ENCODE data around the gene CD200R1.

- no peak for TF ChIP-seq POLR2A (IDR thresholded peaks at IDR 0.05; ENCODE audit: borderline replicate concordance, extremely low read depth, insufficient read depth, insufficient read length)
- TF ChIP-seq CTCF (IDR thresholded peaks at IDR 0.05 in 2 of 3, conservative IDR thresholded peaks at IDR 0.05 in 1 of 3; ENCODE audit: borderline replicate concordance in 1 of 3, insufficient read depth in 1 of 3, low read depth in 2 of 3, low read length in 2 of 3), result no peak
- no peak for TF ChIP-seq TCF7L2 (IDR thresholded peaks at IDR 0.05; ENCODE audit: borderline replicate concordance, extremely low read depth, insufficient read depth, insufficient read length)
Measured at GRCh38 chr3:112956351-112956750, 18.6 kb downstream of the CD200R1 start.

Measured in HCT116 (cell line).